ENCODE measurements around the gene VIT.
"Not testable (repeated sequence)": the region's sequence is repeated elsewhere in the genome, so short reads cannot be mapped to it uniquely, and the experiment has no call there.

Gene VIT

GRCh38 chr2:36808386-36809068 lies 112.0 kb downstream of the VIT start:
- no peak for DNase-seq

- no peak for DNase-seq
Observed at GRCh38 chr2:36809069-36809445, 112.5 kb downstream of the VIT start.

GRCh38 chr2:36811071-36811470 lies 114.6 kb downstream of the VIT start:
- DNase-seq: no peak

GRCh38 chr2:36812196-36812595 lies 115.7 kb downstream of the VIT start:
- DNase-seq: no peak

- DNase-seq: no peak
Observed at GRCh38 chr2:36818542-36818941, 122.0 kb downstream of the VIT start.

- DNase-seq: no peak
Observed at GRCh38 chr2:36819095-36819711, 122.7 kb downstream of the VIT start.

GRCh38 chr2:36820942-36821605 lies 124.6 kb downstream of the VIT start:
- DNase-seq: no peak

- DNase-seq: no peak
Observed at GRCh38 chr2:36823862-36824261, 127.4 kb downstream of the VIT start.

GRCh38 chr2:36824273-36824672 lies 127.8 kb downstream of the VIT start:
- no peak for DNase-seq

GRCh38 chr2:36824683-36825082 lies 128.2 kb downstream of the VIT start:
- not testable (repeated sequence) for DNase-seq

GRCh38 chr2:36831185-36831584 lies 134.7 kb downstream of the VIT start:
- no peak for DNase-seq

- DNase-seq: no peak
Observed at GRCh38 chr2:36834203-36834602, 137.7 kb downstream of the VIT start.

GRCh38 chr2:36834731-36835524 lies 138.4 kb downstream of the VIT start:
- no peak for DNase-seq

GRCh38 chr2:36839976-36840617 lies 143.6 kb downstream of the VIT start:
- no peak for DNase-seq

- no peak for DNase-seq
Observed at GRCh38 chr2:36843838-36844237, 147.3 kb downstream of the VIT start.

GRCh38 chr2:36849265-36849664 lies 152.8 kb downstream of the VIT start:
- DNase-seq: no peak

- no peak for DNase-seq
Observed at GRCh38 chr2:36854241-36854640, 157.7 kb downstream of the VIT start.

GRCh38 chr2:36855429-36855828 lies 158.9 kb downstream of the VIT start:
- no peak for DNase-seq

GRCh38 chr2:36857713-36858112 lies 161.2 kb downstream of the VIT start:
- no peak for DNase-seq

- no peak for DNase-seq
Observed at GRCh38 chr2:36858551-36859365, 162.3 kb downstream of the VIT start.

- no peak for DNase-seq
Observed at GRCh38 chr2:36859366-36859792, 162.9 kb downstream of the VIT start.

GRCh38 chr2:36861896-36862295 lies 165.4 kb downstream of the VIT start:
- no peak for DNase-seq

Measured in activated gamma-delta T cell (primary cell).